Right lobe of liver (tissue), 6 donors: Measurements from ENCODE around the gene ALPL. TPM values are rescaled to one million over a fixed set of nuclear protein-coding genes. Genes with fewer than 3 reads are reported as not detected.

ENCODE experiments used
- ATAC-seq, 4 donors: fragments of 200-7000 bp; cut with Tn5 transposase; one replicate each; pipeline ENCODE4 v1.9.1; 2020; ENCODE audit warnings: mild to moderate bottlenecking in 4 of 4, moderate library complexity in 4 of 4
- DNase-seq, 3 donors: peaks; one replicate each; pipeline ENCODE4 v3.0.0-alpha.2; 2020
- H3K27ac ChIP-seq, 3 donors: fragments of 200-600 bp; one replicate each; pipeline ENCODE4 v1.8.0; 2022
- H3K27me3 ChIP-seq, 2 donors: fragments of 200-600 bp; one replicate each; pipeline ENCODE4 v1.8.0; 2022
- H3K36me3 ChIP-seq, 4 donors: fragments of 200-600 bp; sonication (generic) in 1 of 4; one replicate each; pipeline versions ENCODE4 v1.5.1 to v1.8.0; 2017 to 2022; ENCODE audit warnings: control low read depth in 1 of 4
- H3K4me1 ChIP-seq, 4 donors: fragments of 200-600 bp; sonication (generic) in 1 of 4; one replicate each; pipeline versions ENCODE4 v1.5.1 to v1.8.0; 2017 to 2022; ENCODE audit warnings: control low read depth in 1 of 4
- H3K4me3 ChIP-seq, 3 donors: fragments of 200-600 bp; one replicate each; pipeline ENCODE4 v1.8.0; 2022
- H3K9me3 ChIP-seq, 4 donors: fragments of 200-600 bp; sonication (generic) in 1 of 4; one replicate each; pipeline versions ENCODE4 v1.5.1 to v1.8.0; 2017 to 2022; ENCODE audit warnings: control low read depth in 1 of 4
- CTCF ChIP-seq, 4 donors: fragments of 200-600 bp in 3 of 4; fragments of 450-650 bp in 1 of 4; IDR thresholded peaks; one replicate each; pipeline versions ENCODE4 v1.5.1 to v1.8.0; 2016 to 2022; ENCODE audit warnings: antibody characterized with exemption in 4 of 4, mild to moderate bottlenecking in 2 of 4
- POLR2A ChIP-seq: fragments of 450-650 bp; IDR thresholded peaks from one replicate; pipeline ENCODE4 v1.6.1; 2017; ENCODE audit warnings: antibody characterized with exemption, mild to moderate bottlenecking
- WGBS: methylation state at CpG from one replicate; pipeline ENCODE4 v1.1.6; 2018; ENCODE audit warnings: low coverage, low lambda C conversion rate; ENCODE audit not compliant: insufficient coverage; ENCODE audit errors: missing lambda C conversion rate; 5-methylcytosine and 5-hydroxymethylcytosine counted together
- intact Hi-C, 2 donors: fragments of 100-400 bp; cut with DNase I; formaldehyde crosslinking; loops; one replicate each; pipeline versions ENCODE4 v1.11.2 to v1.14.1; 2022
- total RNA-seq, 6 experiments: library from RNA; depleted of rRNA in 2 of 6; stranded (reverse); fragments of >200 nt in 2 of 6; fragmentation: NEBNext Ultra II Directional in 3 of 6; extraction: Animal tissue kit (Norgen Biotek cat#: 25700) in 3 of 6; gene quantifications; one replicate each; pipeline versions ENCODE4 v1.1.0 to v1.2.4, GENCODE V29; 2016 to 2023
- donor health status: DM: no; HTN: yes; CAD: no.
- donor health status: DM: no; HTN: no; CAD: no.
- donor health status: DM: no; HTN: no; CAD: no.
- donor health status: DM: no; HTN: yes; CAD: no.
- donor health status: DM: no; HTN: yes; CAD: no.

The ALPL gene
- total RNA-seq, 6 experiments from 2014 or later = 23.2 to 81.5 (median 48.1) TPM

DNA sequence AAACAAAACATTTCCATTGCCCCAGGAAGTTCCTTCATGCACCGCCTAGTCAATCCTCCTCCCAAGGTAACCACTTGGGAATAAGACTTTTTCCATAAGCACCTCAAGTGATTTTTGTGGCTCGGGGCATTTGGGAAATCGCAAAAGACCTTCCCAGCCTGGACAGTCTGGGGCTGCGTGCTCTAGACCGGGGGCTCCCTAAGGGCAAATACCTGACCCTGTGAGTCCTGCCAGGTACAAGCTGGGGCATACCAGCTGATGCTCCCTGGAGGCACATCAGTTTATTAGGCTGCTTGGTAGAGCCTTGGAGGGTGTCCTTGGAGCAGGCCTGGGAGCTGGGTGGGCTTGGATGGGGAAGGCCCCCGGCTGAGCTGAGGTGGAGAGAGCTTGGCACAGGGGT, 34.4 kb downstream of the ALPL start:
- Histone ChIP-seq H3K27ac (peak overlapping the region; percentile 22 to 97 (median 95)), H3K4me1 (peaks cover 0 to 74% (median 33%) of the 10 kb centered on the region in 4 donors), H3K36me3 (no peaks in the 10 kb centered on the region), H3K4me3 (no peak overlapping the region), H3K9me3 (no peaks in the 10 kb centered on the region), H3K27me3 (no peaks in the 10 kb centered on the region)
- intact Hi-C loops = no loop called here
- ATAC-seq (no peak), DNase-seq (no peak)
- no peak for TF ChIP-seq POLR2A
- TF ChIP-seq CTCF (IDR thresholded peaks at IDR 0.05) = no peak
- 74% methylated on average over 3 of the region's 6 CpGs for WGBS

DNA sequence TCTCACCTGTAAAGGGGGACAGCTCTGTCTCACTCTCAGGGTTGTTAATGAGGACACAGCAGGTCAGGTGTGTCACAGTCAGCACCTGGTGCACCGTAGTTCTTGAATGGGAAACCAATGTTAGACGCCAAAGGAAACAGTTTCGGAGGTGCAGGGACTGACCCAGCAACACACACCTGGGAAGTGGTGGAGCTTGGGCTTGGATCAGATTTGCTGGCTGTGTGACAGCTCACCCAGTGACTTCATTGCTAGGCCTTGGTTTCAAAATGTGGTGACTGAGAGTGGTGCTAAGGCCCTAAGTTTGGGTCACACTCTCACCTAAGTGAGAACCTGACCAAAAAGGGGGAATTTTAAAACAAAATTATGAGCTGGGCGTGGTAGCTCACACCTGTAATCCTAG, 34.9 kb downstream of the ALPL start:
- H3K36me3 ChIP-seq = no peaks in the 10 kb centered on the region
- H3K4me1 ChIP-seq = peaks cover 0 to 74% (median 31%) of the 10 kb centered on the region in 4 donors
- WGBS = 23% methylated on average over 3 of the region's 4 CpGs
- H3K27ac ChIP-seq = peak overlapping the region; percentile 88 to 97 (median 95)
- no peak for TF ChIP-seq CTCF (IDR thresholded peaks at IDR 0.05)
- no peak for TF ChIP-seq POLR2A
- peak in 3 of 4 donors; percentile 5 to 44 (median 38) for ATAC-seq
- no peak overlapping the region for H3K4me3 ChIP-seq
- DNase-seq = peak; percentile 55 to 79 (median 77)
- intact Hi-C loops = no loop called here
- H3K27me3 ChIP-seq = no peaks in the 10 kb centered on the region
- no peaks in the 10 kb centered on the region for H3K9me3 ChIP-seq

DNA sequence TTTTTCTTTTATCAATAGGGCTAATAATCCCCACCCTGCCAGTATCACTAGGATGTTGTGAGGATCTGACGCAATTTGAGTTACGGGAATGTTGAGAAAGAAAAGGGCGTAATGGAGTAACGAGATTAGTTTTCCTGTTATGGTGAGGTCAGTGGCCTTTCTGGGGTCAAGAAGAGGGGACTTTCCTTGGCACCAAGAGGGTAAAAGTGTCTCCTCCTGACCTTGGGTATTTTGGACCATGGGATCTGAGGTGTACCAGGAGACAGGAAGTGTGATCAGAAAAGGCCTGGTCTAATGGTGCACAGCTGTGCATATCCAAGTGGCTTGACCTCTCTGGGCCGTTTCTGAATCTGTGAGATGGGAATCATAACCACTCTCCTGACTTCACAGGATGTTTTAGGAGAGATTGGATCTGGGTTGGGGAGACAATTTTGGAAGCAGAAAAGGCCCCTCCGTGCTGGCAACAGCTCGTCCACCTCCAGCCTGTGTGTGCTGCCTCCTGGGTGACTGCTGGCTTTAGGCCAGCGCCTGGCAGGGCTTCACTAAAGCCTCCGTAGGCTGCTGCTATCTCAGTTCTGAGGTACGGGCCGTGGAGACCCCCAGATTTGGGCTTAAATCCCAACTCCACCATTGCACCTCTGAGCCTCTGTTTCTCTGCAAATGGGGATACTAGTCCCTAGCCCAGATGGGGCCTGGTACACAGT, 37.1 kb downstream of the ALPL start:
- H3K9me3 ChIP-seq = no peaks in the 10 kb centered on the region
- DNase-seq = no peak
- peak overlapping the region; percentile 88 to 97 (median 95) for H3K27ac ChIP-seq
- H3K4me1 ChIP-seq = peaks cover 0 to 67% (median 22%) of the 10 kb centered on the region in 4 donors
- H3K27me3 ChIP-seq = no peaks in the 10 kb centered on the region
- TF ChIP-seq CTCF (IDR thresholded peaks at IDR 0.05) = no peak
- no peak for TF ChIP-seq POLR2A
- H3K36me3 ChIP-seq = no peaks in the 10 kb centered on the region
- ATAC-seq = peak; percentile 57 to 74 (median 60)
- peak overlapping the region in 1 of 3 donors; percentile 4 for H3K4me3 ChIP-seq
- intact Hi-C loops = no loop called here
- 14% methylated on average over 5 of the region's 11 CpGs for WGBS

DNA sequence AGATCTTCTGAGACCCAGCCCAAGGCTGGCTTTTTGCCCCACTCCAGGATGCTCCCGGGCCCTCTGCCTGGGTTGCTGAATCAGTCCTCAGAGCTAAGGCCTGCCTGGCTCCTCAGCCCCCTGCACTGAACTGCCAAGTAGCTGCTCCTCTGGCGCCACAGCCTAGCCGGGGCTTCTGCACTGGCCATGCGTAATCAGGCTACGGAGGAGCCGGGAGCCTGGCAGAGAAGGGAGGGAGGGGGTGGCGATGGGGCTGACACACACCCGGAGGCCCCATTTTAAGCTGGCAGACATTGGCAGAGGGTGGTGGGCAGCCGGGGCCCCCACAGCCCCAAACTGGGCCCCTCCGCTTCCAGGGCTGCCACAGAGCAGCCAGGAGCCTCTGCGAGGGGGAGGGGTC, 38.7 kb downstream of the ALPL start:
- Histone ChIP-seq H3K4me3 (peak overlapping the region in 1 of 3 donors; percentile 12), H3K27me3 (no peaks in the 10 kb centered on the region), H3K4me1 (peaks cover 0 to 67% (median 25%) of the 10 kb centered on the region in 4 donors), H3K36me3 (no peaks in the 10 kb centered on the region), H3K9me3 (no peaks in the 10 kb centered on the region), H3K27ac (peak overlapping the region in 2 of 3 donors; percentile 95 to 97)
- intact Hi-C loops = no loop called here
- ATAC-seq = no peak
- no CpG with 5 or more reads among the region's 11 CpGs for WGBS
- TF ChIP-seq POLR2A = no peak
- DNase-seq = no peak

- intact Hi-C loops = no loop called here
- DNase-seq (no peak), ATAC-seq (peak; percentile 3 to 24 (median 9))
- H3K9me3 ChIP-seq = no peaks in the 10 kb centered on the region
- no peaks in the 10 kb centered on the region for H3K36me3 ChIP-seq
- TF ChIP-seq CTCF (IDR thresholded peaks at IDR 0.05) (no peak), POLR2A (peak; percentile 66)
- H3K4me1 ChIP-seq = peaks cover 0 to 57% (median 18%) of the 10 kb centered on the region in 4 donors
- peak overlapping the region; percentile 33 to 75 (median 69) for H3K4me3 ChIP-seq
- WGBS = 12% methylated on average over 5 of the region's 5 CpGs
- H3K27me3 ChIP-seq = no peaks in the 10 kb centered on the region
- H3K27ac ChIP-seq = peak overlapping the region; percentile 59 to 97 (median 95)
Measured at GRCh38 chr1:21550097-21550496, 40.9 kb downstream of the ALPL start.
